Fibroblast of peridontal ligament (primary cell): Measurements from ENCODE around the gene EGLN2.
"Not testable (repeated sequence)": the region's sequence is repeated elsewhere in the genome, so short reads cannot be mapped to it uniquely, and the experiment has no call there.

Source experiments
- DNase-seq: peaks from one replicate; pipeline ENCODE4 v3.0.0-alpha.2; 2010; ENCODE audit errors: extremely low read depth

The EGLN2 gene

DNA sequence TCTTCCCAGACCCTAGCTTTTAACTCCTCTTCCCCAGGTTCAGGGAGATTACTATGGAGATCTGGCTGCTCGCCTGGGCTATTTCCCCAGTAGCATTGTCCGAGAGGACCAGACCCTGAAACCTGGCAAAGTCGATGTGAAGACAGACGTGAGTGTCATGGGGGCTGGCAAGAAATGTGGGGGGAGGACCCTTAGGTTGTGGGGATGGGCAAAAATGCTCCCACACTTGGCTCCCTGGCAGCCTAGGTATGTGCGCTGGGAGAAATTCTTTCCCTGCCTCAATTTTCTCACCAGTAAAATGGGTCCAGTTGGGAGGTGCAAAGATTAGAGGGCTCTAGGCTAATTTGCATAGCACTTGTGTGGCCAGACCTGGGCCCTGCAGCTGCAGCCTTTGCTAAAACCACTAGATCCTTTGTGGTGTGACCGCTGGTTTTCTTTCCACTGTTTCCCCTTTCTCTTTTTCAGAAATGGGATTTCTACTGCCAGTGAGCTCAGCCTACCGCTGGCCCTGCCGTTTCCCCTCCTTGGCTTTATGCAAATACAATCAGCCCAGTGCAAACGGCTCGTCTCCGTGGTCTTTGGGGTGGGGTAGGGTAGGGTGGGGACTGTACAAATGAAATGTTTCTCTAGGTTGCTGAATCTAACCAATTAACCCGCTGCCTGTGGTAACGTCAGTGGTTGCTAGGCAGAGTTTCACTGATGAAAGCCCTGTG lies 21.9 kb upstream of the EGLN2 start:
- peak; percentile 95 for DNase-seq

DNA sequence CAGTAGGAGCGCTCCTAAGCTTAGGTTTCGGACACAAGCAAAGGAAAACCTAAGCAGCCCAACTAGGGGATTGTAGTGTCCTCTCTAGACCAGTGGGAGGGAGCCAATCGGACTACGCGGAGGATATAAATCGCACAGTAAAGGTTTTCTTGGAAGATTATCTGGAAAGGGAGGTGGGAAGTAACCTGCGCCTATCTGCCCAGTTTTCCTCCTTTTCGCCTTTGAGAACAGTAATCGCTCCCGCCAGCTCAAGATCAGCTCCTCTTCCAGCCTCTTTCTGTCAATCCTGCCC lies 21.4 kb upstream of the EGLN2 start:
- DNase-seq = no peak

DNA sequence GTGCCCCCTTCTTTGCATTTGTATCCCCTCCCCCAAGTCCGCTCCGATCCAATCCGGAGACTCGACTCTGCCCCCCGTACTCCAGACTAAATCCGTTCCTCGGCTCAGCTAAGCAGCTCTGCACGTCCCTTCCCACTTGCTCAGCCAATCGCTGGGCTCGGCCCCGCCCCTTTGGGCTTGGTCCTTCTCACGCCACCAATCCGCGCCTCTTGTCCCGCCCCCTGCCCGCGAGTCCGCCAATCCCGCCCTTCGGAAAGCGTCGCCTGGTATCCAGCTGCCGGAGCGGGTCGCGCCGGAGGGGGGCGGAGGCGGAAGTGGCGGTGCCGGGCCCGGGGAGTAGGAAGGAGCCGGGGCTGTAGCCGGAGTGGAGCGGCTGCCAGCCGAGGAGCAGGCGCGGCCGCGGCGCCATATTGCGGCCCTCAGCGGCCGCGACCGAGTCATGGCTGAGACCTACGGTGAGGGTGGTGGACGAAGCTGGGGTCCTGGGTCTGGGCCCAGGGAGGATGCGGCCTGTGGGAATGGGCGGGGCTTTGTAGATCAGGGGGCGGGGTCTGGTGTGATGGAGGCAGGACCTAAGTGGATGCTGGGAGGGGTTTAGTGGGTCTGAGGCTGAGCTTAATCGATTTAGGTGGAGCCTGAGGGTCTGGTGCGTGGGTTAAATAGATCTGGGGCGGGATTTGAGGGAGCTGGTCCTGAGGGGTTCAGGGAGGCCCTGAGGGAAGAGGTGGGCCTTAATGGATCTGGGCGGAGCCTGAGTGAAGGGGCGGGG lies 20.9 kb upstream of the EGLN2 start, which contains the start of gene RAB4B:
RAB4B (plus strand) TSS at position 311 of the 769 bp plus-strand sequence; CDS start at position 440, 129 bp downstream.
- DNase-seq = peak; percentile 99

DNA sequence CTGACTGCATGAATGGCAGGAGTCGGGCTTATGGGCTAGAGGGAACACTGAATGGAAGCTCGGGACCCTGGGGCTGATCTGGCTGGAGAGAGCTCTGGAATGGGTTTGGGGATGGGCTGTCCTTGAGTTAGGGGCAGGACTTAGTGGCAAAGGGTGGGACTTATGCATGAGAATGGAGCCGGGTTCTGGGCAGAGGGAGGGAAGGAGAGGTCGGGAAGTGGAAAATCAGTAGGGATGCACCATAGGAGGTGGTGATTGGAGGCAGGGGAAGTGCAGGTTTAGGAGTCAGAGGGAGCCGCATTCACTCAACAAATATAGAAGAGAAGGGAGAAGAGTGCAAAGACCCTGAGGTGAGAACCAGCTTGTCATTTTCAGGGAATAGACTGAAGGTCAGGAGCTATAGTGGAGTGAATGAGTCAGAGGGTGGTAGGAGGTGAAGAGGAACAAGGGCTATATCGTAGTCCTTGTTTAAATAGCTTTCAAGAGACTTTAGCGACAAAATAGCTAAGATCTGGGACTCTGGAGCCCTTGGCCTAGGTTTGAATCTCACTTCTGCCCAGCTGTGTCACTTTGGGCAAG lies 20.2 kb upstream of the EGLN2 start:
- peak; percentile 20 for DNase-seq

DNA sequence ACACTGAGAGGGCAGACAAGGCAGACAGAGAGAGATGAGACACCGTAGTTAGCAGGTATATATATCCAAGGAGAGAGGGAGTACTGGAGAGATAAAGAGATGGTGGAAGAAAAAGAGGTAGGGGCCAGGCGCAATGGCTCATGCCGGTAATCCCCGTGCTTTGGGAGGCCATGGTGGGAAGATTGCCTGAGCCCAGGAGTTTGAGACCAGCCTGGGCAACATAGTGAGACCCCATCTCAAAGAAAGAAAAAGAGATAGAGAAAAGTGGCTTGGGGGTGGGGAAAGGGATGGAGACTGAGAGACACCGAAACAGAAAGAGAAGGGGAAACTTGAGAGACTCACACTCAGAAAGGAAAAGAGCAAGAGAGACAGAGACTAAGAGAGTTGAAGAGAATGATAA lies 18.4 kb upstream of the EGLN2 start:
- no peak for DNase-seq

DNA sequence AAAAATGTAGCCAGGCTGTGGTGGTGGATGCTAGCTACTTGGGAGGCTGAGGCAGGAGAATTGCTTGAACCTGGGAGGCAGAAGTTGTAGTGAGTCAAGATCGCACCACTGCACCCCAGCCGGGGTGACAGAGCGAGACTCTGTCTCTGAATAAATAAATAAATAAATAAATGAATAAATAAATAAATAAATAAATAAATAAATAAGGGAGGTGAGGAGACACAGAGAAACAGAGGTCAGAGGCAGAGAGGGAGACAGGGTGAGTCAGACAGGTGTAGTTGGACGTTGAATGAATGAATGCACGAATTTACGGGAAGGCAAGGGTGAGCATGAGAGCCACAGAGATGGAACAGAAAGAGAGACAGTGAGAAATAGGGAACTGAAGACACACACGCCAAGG lies 17.9 kb upstream of the EGLN2 start:
- DNase-seq = no peak

DNA sequence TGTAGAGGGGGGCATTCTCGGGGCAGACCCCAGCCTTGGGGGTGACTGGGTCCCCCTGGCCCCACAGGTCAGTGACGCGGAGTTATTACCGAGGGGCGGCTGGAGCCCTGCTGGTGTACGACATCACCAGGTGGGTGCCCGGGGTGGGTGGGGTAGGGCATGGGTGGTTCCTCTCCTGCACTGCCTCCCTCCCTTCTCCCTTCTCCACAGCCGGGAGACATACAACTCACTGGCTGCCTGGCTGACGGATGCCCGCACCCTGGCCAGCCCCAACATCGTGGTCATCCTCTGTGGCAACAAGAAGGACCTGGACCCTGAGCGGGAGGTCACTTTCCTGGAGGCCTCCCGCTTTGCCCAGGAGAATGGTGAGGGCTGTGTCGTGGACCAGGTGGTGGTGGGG lies 15.3 kb upstream of the EGLN2 start:
- no peak for DNase-seq

DNA sequence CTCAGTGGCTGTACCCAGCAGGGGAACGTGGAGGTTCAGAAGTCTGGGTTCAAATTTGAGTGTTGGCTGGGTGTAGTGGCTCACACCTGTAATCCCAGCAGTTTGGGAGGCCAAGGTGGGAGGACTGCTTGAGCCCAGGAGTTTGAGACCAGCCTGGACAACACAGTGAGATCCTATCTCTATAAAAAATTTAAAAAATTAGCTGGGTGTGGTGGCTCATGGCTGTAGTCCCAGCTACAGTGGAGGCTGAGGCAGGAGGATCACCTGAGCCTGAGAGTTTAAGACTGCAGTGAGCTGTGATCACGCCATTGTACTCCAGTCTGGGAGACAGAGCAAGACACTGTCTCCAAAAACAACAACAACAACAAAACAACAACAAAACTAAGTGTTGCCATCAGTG lies 14.8 kb upstream of the EGLN2 start:
- DNase-seq = not testable (repeated sequence)

DNA sequence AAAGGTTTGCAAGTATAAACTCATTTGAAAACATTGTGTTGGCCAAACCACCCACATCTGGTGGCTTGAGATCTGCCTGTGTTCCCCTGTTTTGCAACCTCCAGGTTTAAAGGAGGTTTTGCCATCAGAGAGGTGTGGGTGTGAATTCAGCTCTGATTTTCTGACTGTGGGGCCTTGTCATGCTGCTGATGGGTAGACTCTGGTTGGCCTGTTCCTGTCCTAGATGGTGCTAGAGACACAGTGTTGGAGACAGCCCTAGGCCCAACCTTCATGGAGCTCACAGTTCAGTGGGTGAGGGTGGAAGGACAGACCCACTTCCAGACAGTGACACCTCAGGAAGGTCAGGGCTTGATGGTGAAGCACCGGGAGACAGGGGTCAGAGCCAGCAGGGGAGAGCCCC lies 13.5 kb upstream of the EGLN2 start:
- DNase-seq = no peak

DNA sequence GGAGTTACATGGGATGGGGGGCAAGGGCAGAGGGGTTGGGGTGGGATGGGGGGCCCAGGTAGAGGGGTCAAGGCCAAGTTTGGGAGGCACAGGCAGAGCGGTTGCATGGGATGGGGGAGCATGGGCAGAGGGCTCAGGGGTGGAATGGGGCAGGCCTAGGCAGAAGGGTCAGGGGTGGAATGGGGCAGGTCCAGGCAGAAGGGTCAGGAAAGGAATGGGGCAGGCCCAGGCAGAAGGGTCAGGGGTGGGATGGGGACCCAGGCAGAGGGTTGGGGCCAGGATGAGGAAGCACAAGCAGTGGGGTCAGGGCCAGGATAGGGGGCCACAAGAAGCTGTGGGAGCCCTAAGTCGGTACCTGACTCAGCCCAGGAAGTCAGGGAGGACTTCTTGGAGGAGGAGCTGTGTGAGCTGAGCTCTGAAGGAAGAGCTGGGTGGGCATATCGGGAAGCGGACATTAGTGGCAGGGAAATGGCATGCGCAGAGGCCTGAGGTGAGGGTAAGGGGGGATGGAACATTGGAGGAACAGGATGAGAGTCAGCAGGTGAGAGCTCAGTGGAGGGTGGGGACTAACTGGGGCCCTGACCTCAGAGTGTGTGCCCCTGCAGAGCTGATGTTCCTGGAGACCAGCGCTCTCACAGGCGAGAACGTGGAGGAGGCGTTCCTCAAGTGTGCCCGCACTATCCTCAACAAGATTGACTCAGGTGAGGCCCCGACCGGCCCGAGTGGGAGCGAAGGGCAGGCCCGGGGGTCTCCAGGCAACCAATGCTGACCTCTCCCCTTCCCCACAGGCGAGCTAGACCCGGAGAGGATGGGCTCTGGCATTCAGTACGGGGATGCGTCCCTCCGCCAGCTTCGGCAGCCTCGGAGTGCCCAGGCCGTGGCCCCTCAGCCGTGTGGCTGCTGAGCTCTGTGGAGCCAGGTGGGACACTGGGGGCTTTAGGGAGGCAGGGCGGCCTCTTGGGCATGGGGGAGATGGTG lies 12.6 kb upstream of the EGLN2 start:
- no peak for DNase-seq

DNA sequence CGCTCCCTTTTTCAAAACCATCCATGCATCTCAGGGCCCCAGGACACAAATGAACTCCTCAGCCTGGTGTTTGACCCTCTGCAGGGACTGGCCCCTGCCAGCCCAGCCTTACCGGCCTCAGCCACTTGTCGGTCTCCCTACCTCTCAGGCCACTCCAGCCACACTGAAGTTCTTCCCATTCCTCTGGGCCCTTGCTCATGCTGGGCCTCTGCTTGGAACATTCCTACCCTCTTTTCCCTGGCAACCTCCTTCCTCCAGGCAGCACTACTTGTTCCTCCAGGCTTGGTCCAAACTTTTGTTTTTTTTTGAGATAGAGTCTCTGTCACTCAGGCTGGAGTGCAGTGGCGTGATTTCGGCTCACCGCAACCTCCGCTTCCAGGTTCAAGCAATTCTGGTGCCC lies 7.6 kb upstream of the EGLN2 start:
- DNase-seq = no peak

DNA sequence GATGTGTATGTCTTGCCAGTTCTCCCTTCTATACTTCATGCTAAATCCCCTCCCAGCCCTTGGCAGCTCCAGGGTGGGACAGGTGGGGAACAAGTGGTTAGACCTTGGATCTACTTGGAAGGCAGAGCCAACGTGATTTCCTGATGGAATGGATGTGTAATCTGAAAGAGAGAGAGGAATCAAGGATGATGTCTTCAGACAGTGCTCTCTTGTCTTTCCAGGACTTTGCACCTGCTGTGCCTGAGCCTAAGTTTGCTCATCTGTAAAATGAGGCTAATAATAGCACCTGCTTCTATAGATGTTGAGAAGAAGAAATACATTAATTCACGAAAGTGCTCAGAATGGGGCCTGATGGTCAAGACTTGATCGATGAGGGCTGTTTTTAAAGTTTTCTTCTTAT lies 7.0 kb upstream of the EGLN2 start:
- DNase-seq = no peak

DNA sequence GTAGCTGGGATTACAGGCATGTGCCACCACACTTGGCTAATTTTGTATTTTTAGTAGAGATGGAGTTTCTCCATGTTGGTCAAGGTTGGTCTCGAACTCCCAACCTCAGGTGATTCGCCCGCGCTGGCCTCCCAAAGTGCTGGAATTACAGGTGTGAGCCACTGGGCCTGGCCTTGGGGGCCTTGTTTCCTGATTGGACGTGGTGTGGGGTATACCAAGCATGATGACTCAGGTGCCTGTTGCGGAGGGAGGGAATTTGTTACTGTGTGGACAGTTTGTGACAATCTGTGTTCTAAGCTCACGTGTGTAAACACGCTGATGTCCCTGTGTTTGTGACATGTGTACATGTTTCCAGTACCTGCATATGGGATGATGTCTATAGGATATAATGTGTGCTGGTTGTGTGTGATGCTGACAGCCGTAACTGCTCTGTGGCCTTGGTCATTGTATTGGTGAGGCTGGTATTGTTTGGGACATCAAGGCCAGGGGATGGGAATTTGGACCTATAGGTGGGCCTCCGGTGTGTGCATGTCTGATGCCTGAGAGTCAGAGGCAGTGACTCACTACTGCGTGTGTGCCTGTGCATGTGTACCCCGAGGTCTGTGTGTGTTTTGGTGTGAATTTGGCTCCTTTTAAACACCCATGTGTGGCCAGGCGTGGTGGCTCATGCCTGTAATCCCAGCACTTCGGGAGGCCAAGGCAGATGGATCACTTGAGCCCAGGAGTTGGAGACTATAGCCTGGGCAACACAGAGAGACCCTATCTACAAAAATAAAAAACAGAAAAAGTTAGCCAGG lies 1.6 kb upstream of the EGLN2 start:
- no peak for DNase-seq

DNA sequence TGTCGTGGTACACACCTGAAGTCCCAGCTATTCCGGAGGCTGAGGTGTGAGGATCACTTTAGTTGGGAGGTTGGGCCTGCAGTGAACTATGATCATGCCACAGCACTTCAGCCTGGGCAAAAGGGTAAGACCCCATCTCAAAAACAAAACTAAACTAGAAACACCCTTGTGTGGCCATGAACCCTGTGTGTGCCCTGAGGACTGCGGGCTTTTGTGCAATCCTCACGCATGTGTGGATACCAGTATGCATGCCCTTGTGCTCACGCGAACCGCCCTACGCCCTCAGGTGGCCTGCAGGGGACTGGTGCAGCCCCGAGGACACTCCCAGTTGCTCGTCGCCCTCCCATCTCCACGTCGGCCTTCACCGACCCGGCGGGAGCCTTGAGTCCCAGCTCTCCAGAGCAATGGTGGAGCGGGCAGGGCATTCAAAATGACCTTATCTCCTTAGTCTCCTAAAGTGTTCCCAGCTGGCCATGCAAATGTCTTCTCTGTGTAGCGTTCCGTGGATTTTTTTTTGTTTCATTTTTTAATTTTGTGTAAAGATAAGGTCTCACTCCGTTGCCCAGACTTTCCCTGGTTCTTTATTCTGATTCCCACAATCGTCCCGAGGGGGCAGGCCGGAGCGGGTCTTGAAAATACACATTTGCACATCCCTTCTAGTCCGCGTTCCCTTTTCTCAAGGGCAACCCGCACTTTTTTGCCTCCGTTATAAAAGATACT lies 868 bp upstream of the EGLN2 start:
- peak; percentile 48 for DNase-seq

DNA sequence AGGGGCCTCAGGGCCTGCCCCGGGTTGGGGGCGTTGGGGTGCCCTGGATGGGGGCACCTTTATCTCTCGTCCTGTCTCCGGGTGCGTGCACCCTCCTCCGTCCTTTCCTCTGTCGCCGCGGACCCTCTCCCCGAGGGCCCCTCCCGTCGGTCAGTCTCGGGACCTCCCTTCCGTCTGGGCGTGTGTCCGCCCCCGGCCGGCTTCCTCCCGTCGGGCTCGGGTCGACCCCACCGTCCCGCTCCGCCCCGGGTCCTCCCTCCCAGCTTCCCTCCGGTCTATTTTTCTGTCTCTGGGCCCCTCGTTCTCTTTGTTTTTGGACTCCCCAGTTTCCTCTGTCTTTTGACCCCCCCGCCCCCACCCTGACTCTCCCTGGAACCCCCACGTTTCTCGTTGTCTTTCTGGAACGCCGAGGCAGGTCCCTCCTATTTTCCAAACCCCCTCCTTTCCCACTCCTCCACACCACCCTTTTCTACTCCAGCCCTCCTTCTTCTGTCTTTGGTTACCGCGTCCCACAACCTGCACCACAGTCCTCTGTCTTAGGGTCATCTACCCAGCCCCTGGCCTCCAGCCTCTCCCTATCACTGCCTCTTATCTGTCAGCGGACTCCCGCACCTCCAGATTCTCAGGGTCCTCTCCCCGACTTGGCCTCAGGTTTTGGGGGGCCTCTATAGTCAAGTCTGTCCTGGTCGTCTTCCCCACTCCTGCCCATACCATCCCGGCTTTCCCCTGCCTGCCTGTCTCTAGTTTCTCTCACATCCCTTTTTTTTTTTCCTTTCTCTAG lies 757 bp downstream of the EGLN2 start:
- no peak for DNase-seq

DNA sequence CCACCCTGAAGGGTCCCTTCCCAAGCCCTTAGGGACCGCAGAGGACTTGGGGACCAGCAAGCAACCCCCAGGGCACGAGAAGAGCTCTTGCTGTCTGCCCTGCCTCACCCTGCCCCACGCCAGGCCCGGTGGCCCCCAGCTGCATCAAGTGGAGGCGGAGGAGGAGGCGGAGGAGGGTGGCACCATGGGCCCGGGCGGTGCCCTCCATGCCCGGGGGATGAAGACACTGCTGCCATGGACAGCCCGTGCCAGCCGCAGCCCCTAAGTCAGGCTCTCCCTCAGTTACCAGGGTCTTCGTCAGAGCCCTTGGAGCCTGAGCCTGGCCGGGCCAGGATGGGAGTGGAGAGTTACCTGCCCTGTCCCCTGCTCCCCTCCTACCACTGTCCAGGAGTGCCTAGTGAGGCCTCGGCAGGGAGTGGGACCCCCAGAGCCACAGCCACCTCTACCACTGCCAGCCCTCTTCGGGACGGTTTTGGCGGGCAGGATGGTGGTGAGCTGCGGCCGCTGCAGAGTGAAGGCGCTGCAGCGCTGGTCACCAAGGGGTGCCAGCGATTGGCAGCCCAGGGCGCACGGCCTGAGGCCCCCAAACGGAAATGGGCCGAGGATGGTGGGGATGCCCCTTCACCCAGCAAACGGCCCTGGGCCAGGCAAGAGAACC lies 1.5 kb downstream of the EGLN2 start:
- DNase-seq = no peak

DNA sequence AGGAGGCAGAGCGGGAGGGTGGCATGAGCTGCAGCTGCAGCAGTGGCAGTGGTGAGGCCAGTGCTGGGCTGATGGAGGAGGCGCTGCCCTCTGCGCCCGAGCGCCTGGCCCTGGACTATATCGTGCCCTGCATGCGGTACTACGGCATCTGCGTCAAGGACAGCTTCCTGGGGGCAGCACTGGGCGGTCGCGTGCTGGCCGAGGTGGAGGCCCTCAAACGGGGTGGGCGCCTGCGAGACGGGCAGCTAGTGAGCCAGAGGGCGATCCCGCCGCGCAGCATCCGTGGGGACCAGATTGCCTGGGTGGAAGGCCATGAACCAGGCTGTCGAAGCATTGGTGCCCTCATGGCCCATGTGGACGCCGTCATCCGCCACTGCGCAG lies 2.0 kb downstream of the EGLN2 start:
- no peak for DNase-seq

DNA sequence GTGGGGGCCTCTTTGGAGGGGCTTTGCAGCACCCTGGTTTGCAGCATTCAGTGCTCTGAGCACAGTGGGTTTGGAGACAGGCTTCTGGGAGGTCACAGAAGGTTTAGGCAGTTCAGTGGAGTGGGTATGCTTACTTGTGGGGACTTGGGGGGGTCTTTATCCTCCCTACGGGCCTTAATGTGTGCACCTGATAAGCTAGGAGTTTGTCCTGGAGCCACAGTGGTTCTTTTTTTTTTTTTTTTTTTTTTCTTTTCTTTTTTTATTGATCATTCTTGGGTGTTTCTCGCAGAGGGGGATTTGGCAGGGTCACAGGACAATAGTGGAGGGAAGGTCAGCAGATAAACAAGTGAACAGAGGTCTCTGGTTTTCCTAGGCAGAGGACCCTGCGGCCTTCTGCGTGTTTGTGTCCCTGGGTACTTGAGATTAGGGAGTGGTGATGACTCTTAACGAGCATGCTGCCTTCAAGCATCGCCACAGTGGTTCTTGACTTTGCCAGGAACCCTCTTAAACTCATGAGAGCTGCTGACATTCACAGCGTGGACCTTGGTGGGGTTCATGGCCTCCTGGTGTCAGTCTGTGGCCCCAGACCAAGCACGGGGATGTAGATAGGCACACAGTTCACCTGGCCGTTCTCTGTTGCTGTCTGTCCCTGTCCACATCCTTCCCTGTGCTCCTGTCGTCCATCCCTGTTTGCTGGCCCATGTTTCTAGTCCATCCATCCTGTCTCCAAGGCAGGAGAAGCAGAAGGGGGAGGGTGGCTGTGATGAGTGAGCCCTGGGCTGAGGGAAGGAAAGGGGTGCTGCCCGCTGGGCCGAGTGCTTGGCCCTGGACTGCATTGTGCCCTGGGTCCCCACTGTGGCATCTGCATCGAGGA lies 2.7 kb downstream of the EGLN2 start:
- no peak for DNase-seq
